Measurements from ENCODE around the gene ARMC12. TPM values are rescaled to one million over a fixed set of nuclear protein-coding genes. Genes with fewer than 3 reads are reported as not detected.

Gene ARMC12
- total and polyA plus RNA-seq, 10 of the 15 experiments (the other 5 are each of a cell fraction or from before 2014, with no cell fraction given): 0.10 to 1.6 (median 0.62) TPM

DNA sequence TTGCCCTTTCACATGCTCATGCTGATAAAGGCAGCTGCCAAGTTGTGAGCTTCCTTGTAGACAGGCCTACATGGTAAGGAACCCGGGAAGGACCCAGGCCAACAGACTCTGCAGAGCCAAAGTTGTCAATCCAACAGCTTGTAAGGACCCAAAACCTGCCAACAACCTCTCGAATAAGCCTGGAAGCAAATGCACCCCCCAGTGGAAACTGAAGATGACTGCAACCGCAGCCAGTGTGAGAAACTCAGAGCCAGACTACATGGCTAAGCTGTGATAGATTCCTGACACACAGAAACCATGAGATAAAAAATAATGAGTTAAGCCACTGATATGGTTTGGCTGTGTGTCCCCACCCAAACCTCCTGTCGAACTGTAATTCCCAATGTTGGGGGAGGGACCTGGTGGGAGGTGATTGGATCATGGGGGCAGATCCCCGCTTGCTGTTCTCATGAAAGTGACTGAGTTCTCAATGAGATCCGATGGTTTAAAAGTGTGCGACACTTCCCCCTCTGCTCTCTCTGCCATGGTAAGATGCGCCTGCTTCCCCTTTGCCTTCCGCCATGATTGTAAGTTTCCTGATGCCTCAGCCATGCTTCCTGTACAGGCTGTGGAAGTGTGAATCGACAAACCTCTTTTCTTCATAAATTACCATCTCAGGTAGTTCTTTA, 20.8 kb downstream of the ARMC12 start:
- POLR2A ChIA-PET: no interaction called here
- intact Hi-C loops (cut with micrococcal nuclease; ENCODE audit: unreplicated experiment): no loop called here
- no peaks in the 10 kb centered on the region for H4K20me1 ChIP-seq (ENCODE audit: control insufficient read depth, insufficient read depth)
- TF ChIP-seq, protein P1, sequence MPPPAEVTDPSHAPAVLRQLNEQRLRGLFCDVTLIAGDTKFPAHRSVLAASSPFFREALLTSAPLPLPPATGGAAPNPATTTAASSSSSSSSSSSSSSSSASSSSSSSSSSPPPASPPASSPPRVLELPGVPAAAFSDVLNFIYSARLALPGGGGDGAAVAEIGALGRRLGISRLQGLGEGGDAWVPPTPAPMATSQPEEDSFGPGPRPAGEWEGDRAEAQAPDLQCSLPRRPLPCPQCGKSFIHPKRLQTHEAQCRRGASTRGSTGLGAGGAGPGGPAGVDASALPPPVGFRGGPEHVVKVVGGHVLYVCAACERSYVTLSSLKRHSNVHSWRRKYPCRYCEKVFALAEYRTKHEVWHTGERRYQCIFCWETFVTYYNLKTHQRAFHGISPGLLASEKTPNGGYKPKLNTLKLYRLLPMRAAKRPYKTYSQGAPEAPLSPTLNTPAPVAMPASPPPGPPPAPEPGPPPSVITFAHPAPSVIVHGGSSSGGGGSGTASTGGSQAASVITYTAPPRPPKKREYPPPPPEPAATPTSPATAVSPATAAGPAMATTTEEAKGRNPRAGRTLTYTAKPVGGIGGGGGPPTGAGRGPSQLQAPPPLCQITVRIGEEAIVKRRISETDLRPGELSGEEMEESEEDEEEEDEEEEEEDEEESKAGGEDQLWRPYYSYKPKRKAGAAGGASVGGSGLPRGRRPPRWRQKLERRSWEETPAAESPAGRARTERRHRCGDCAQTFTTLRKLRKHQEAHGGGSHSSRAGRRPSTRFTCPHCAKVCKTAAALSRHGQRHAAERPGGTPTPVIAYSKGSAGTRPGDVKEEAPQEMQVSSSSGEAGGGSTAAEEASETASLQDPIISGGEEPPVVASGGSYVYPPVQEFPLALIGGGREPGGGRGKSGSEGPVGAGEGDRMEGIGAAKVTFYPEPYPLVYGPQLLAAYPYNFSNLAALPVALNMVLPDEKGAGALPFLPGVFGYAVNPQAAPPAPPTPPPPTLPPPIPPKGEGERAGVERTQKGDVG (CRISPR knock-in tag; IDR thresholded peaks at IDR 0.05): no peak
- TF ChIP-seq RUNX3 (IDR thresholded peaks at IDR 0.05; ENCODE audit: low read length) (peak; percentile 91), SIN3A (IDR thresholded peaks at IDR 0.05; ENCODE audit: low read depth, low read length) (no peak), PBX3 (IDR thresholded peaks at IDR 0.05; ENCODE audit: insufficient replicate concordance, low read depth, low read length) (no peak), MYB (IDR thresholded peaks at IDR 0.05; ENCODE audit: borderline replicate concordance, low read depth, low read length) (no peak), BRCA1 (IDR thresholded peaks at IDR 0.05; ENCODE audit: low read depth, low read length) (no peak), RAD21 (IDR thresholded peaks at IDR 0.05; ENCODE audit: insufficient read depth, low read depth, low read length) (peak; percentile 44), MTA2 (IDR thresholded peaks at IDR 0.05; ENCODE audit: low read depth) (no peak), YY1 (IDR thresholded peaks at IDR 0.05; ENCODE audit: low read depth, low read length) (0 out of 2 replicates have a peak, but pooled peaks have one; percentile 16), HDAC6 (IDR thresholded peaks at IDR 0.05; ENCODE audit: unreplicated experiment) (no peak), PAX8 (IDR thresholded peaks at IDR 0.05) (no peak), BACH1 (IDR thresholded peaks at IDR 0.05; ENCODE audit: borderline replicate concordance) (no peak), RFX5 (IDR thresholded peaks at IDR 0.05; ENCODE audit: low read depth, low read length) (no peak), MXI1 (IDR thresholded peaks at IDR 0.05; ENCODE audit: low read depth, low read length) (no peak), JUND (IDR thresholded peaks at IDR 0.05; ENCODE audit: low read depth, low read length) (no peak), CBX5 (IDR thresholded peaks at IDR 0.05; ENCODE audit: low read depth) (no peak)
- TF ChIP-seq, protein P2, sequence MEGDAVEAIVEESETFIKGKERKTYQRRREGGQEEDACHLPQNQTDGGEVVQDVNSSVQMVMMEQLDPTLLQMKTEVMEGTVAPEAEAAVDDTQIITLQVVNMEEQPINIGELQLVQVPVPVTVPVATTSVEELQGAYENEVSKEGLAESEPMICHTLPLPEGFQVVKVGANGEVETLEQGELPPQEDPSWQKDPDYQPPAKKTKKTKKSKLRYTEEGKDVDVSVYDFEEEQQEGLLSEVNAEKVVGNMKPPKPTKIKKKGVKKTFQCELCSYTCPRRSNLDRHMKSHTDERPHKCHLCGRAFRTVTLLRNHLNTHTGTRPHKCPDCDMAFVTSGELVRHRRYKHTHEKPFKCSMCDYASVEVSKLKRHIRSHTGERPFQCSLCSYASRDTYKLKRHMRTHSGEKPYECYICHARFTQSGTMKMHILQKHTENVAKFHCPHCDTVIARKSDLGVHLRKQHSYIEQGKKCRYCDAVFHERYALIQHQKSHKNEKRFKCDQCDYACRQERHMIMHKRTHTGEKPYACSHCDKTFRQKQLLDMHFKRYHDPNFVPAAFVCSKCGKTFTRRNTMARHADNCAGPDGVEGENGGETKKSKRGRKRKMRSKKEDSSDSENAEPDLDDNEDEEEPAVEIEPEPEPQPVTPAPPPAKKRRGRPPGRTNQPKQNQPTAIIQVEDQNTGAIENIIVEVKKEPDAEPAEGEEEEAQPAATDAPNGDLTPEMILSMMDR (IDR thresholded peaks at IDR 0.05 in 2 of 3, conservative IDR thresholded peaks at IDR 0.05 in 1 of 3; ENCODE audit: control insufficient read depth in 2 of 3, extremely low read depth in 1 of 3, insufficient read depth in 1 of 3, low read depth in 3 of 3, low read length in 3 of 3): peak; percentile 38 to 66 (median 46); a peak in 4 of 6 replicates

More for the DNA sequence above, 20.8 kb downstream of the ARMC12 start:
- Histone ChIP-seq H3K4me3 (no peak overlapping the region), H3K4me2 (ENCODE audit: control insufficient read depth, insufficient read depth) (no peak overlapping the region; the same call in 1 of the 2 replicates), H2AFZ (ENCODE audit: control insufficient read depth, low read depth, low read length) (no peak overlapping the region), H3K27ac (ENCODE audit: control insufficient read depth, insufficient read depth) (no peak overlapping the region), H3K36me3 (ENCODE audit: control insufficient read depth in 2 of 2, insufficient read depth in 2 of 2, low read length in 1 of 2) (no peaks in the 10 kb centered on the region), H3K27me3 (replicated peaks in 1 of 2; ENCODE audit: control insufficient read depth in 2 of 2, insufficient read depth in 2 of 2, low read length in 1 of 2) (no peaks in the 10 kb centered on the region), H3K9me3 (replicated peaks; ENCODE audit: control insufficient read depth, insufficient read depth, low read length) (peaks cover 9% of the 10 kb centered on the region), H3K9ac (ENCODE audit: control insufficient read depth, insufficient read depth, low read length) (no peak overlapping the region), H3K4me1 (ENCODE audit: control insufficient read depth, insufficient read depth, low read length) (peaks cover 26% of the 10 kb centered on the region), H3K79me2 (ENCODE audit: control insufficient read depth, insufficient read depth, low read length) (no peaks in the 10 kb centered on the region)
- SMC1A ChIA-PET (ENCODE audit: uncharacterized antibody, unreplicated experiment): interaction anchor here (1.4 kb wide), 1 partner anchor 70 kb away, joined by 3 read pairs; no protein-coding TSS in a partner anchor
- RAD21 ChIA-PET (ENCODE audit: unreplicated experiment): interaction anchor here (1.0 to 2.5 kb wide), 4 partner anchors 13 to 235 kb away, joined by 3 to 7 read pairs (median 5); partner anchors contain the start of gene ARMC12
- BruUV-seq (replicated peaks): no TSS peak
- CTCF ChIA-PET: interaction anchor here (0.8 to 3.3 kb wide), 9 partner anchors 12 to 338 kb away, joined by 3 to 16 read pairs (median 3); partner anchors contain the start of gene ARMC12
- ATAC-seq (peak; percentile 87), DNase-seq (ENCODE audit: low read depth, low spot score) (no peak), FAIRE-seq (no peak)
- 56% methylated on average over 10 of the region's 10 CpGs for WGBS (ENCODE audit: insufficient coverage, insufficient replicate concordance, low lambda C conversion rate, missing lambda C conversion rate)
- in situ Hi-C loops (cut with MboI): no loop called here

Measured in GM12878 (cell line).